ENCODE data around the gene MAP2K5.

MAP2K5 gene

GRCh38 chr15:67809866-67810265 lies 267.4 kb downstream of the MAP2K5 start:
- TF ChIP-seq EGR1 (IDR thresholded peaks at IDR 0.05): no peak
- no peak for TF ChIP-seq TEAD4 (IDR thresholded peaks at IDR 0.05)
- no peak for TF ChIP-seq CEBPB (IDR thresholded peaks at IDR 0.05)
- TF ChIP-seq EP300 (IDR thresholded peaks at IDR 0.05; ENCODE audit: borderline replicate concordance): no peak
- TF ChIP-seq, protein P1, sequence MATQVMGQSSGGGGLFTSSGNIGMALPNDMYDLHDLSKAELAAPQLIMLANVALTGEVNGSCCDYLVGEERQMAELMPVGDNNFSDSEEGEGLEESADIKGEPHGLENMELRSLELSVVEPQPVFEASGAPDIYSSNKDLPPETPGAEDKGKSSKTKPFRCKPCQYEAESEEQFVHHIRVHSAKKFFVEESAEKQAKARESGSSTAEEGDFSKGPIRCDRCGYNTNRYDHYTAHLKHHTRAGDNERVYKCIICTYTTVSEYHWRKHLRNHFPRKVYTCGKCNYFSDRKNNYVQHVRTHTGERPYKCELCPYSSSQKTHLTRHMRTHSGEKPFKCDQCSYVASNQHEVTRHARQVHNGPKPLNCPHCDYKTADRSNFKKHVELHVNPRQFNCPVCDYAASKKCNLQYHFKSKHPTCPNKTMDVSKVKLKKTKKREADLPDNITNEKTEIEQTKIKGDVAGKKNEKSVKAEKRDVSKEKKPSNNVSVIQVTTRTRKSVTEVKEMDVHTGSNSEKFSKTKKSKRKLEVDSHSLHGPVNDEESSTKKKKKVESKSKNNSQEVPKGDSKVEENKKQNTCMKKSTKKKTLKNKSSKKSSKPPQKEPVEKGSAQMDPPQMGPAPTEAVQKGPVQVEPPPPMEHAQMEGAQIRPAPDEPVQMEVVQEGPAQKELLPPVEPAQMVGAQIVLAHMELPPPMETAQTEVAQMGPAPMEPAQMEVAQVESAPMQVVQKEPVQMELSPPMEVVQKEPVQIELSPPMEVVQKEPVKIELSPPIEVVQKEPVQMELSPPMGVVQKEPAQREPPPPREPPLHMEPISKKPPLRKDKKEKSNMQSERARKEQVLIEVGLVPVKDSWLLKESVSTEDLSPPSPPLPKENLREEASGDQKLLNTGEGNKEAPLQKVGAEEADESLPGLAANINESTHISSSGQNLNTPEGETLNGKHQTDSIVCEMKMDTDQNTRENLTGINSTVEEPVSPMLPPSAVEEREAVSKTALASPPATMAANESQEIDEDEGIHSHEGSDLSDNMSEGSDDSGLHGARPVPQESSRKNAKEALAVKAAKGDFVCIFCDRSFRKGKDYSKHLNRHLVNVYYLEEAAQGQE (IDR thresholded peaks at IDR 0.05; ENCODE audit: low read depth): no peak

DNA sequence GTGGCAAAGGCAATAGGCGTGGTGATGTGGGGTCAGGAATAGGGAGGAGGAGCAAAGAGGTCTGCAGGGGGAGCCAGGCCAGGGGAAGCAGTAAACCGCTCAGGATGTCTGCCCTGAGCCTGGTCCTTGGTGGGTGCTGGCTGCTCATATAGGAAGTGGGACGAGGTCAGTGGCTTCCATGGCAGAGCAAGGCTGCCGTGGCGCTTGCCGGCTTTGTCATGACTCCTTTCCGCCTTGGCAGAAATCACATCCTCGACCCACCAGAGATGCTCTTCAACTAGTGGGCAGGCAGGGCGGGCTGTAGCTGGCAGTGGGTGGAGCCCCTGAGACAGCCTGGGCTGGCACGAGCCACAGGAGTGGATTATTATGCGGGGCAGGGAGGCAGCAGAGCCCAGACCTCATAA lies 269.7 kb downstream of the MAP2K5 start:
- no peak for TF ChIP-seq ZBTB7A (IDR thresholded peaks at IDR 0.05; ENCODE audit: low read depth)
- TF ChIP-seq TEAD4 (IDR thresholded peaks at IDR 0.05): no peak
- TF ChIP-seq TAF1 (IDR thresholded peaks at IDR 0.05; ENCODE audit: low read depth): no peak
- no peak for TF ChIP-seq FOXM1 (IDR thresholded peaks at IDR 0.05; ENCODE audit: borderline replicate concordance, low read depth)
- TF ChIP-seq EP300 (IDR thresholded peaks at IDR 0.05; ENCODE audit: borderline replicate concordance): no peak
- no peak for TF ChIP-seq RAD21 (IDR thresholded peaks at IDR 0.05; ENCODE audit: low read depth)
- TF ChIP-seq CEBPB (IDR thresholded peaks at IDR 0.05): no peak
- no peak for TF ChIP-seq NFIC (IDR thresholded peaks at IDR 0.05)
- TF ChIP-seq CREB1 (IDR thresholded peaks at IDR 0.05; ENCODE audit: low read depth): no peak
- TF ChIP-seq USF1 (IDR thresholded peaks at IDR 0.05): no peak
- TF ChIP-seq TCF12 (IDR thresholded peaks at IDR 0.05; ENCODE audit: low read depth): no peak
- no peak for TF ChIP-seq EGR1 (IDR thresholded peaks at IDR 0.05)
- TF ChIP-seq YY1 (IDR thresholded peaks at IDR 0.05; ENCODE audit: low read depth): no peak
- TF ChIP-seq, protein P1 (IDR thresholded peaks at IDR 0.05; ENCODE audit: low read depth): no peak
- no peak for TF ChIP-seq MAX (IDR thresholded peaks at IDR 0.05)

GRCh38 chr15:67813104-67813634 lies 270.7 kb downstream of the MAP2K5 start:
- no peak for TF ChIP-seq FOXM1 (IDR thresholded peaks at IDR 0.05; ENCODE audit: borderline replicate concordance, low read depth)
- TF ChIP-seq NFIC (IDR thresholded peaks at IDR 0.05): no peak
- TF ChIP-seq RAD21 (IDR thresholded peaks at IDR 0.05; ENCODE audit: low read depth): no peak
- no peak for TF ChIP-seq EP300 (IDR thresholded peaks at IDR 0.05; ENCODE audit: borderline replicate concordance)
- no peak for TF ChIP-seq YY1 (IDR thresholded peaks at IDR 0.05; ENCODE audit: low read depth)
- no peak for TF ChIP-seq CREB1 (IDR thresholded peaks at IDR 0.05; ENCODE audit: low read depth)
- TF ChIP-seq CEBPB (IDR thresholded peaks at IDR 0.05): no peak

GRCh38 chr15:67815036-67815592 lies 272.6 kb downstream of the MAP2K5 start:
- TF ChIP-seq EP300 (IDR thresholded peaks at IDR 0.05; ENCODE audit: borderline replicate concordance) (no peak), CREB1 (IDR thresholded peaks at IDR 0.05; ENCODE audit: low read depth) (no peak), NFIC (IDR thresholded peaks at IDR 0.05) (no peak), TEAD4 (IDR thresholded peaks at IDR 0.05) (no peak), YY1 (IDR thresholded peaks at IDR 0.05; ENCODE audit: low read depth) (no peak), ZBTB7A (IDR thresholded peaks at IDR 0.05; ENCODE audit: low read depth) (no peak), RAD21 (IDR thresholded peaks at IDR 0.05; ENCODE audit: low read depth) (no peak), EGR1 (IDR thresholded peaks at IDR 0.05) (no peak), FOXM1 (IDR thresholded peaks at IDR 0.05; ENCODE audit: borderline replicate concordance, low read depth) (no peak), TAF1 (IDR thresholded peaks at IDR 0.05; ENCODE audit: low read depth) (no peak), USF1 (IDR thresholded peaks at IDR 0.05) (no peak), MAX (IDR thresholded peaks at IDR 0.05) (no peak), TCF12 (IDR thresholded peaks at IDR 0.05; ENCODE audit: low read depth) (no peak), CEBPB (IDR thresholded peaks at IDR 0.05) (no peak)
- TF ChIP-seq, protein P1 (IDR thresholded peaks at IDR 0.05; ENCODE audit: low read depth): no peak
